ENCODE data around the gene CHD1L. TPM values are rescaled to one million over a fixed set of nuclear protein-coding genes. Genes with fewer than 3 reads are reported as not detected.
"Not testable (repeated sequence)": the region's sequence is repeated elsewhere in the genome, so short reads cannot be mapped to it uniquely, and the experiment has no call there.

CHD1L gene
- total RNA-seq, 2 experiments from 2014 or later = 56.1 to 69.2 TPM

- H3K4me1 Mint-ChIP-seq = peaks cover 6% of the 10 kb centered on the region
- H3K27me3 Mint-ChIP-seq = no peaks in the 10 kb centered on the region
- peak; percentile 47 for ATAC-seq
- peak; percentile 37 for DNase-seq
- H3K4me3 Mint-ChIP-seq = no peak overlapping the region
- intact Hi-C loops (cut with DNase I, micrococcal nuclease) = loop anchor here (1.0 to 10.0 kb wide), 6 partner anchors 117 to 621 kb away; no protein-coding TSS in a partner anchor
- H3K27ac Mint-ChIP-seq = no peak overlapping the region
- ChIA-PET CTCF (interaction anchor here (0.6 to 4.5 kb wide), 11 partner anchors 9 to 619 kb away, joined by 3 to 62 read pairs (median 4); no protein-coding TSS in a partner anchor), POLR2A (interaction anchor here (1.8 kb wide), 1 partner anchor 30 kb away, joined by 4 read pairs; no protein-coding TSS in a partner anchor)
- H3K9me3 Mint-ChIP-seq (ENCODE audit: low read depth) = no peaks in the 10 kb centered on the region
- H3K36me3 Mint-ChIP-seq (ENCODE audit: low read depth) = peaks cover 50% of the 10 kb centered on the region
Observed at GRCh38 chr1:147273409-147274336, 31.2 kb downstream of the CHD1L start.

DNA sequence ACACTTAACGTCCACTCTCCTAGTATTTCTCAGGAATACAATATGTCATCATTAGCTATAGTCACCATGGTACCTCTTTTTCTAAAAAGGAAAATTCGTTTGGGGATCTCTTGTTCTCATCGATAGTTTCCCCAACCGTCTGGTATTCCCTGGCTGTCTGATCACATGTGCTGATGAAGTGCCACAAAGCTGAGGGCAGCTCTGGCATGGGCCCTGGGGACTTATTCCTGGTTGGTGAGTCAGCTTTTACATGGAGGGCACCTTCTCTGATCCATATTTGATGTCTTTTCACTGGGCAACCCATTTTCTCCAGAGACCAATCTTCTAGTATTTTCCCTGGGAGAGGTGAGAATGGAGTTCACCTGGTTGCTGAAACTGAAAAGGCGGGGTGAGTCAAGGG, 39.5 kb downstream of the CHD1L start:
- peaks cover 48% of the 10 kb centered on the region for H3K36me3 Mint-ChIP-seq (ENCODE audit: low read depth)
- POLR2A ChIA-PET = no interaction called here
- ATAC-seq = no peak
- CTCF ChIA-PET = interaction anchor here (0.5 to 1.9 kb wide), 3 partner anchors 8 to 108 kb away, joined by 3 to 6 read pairs (median 4); partner anchors contain the start of gene CHD1L
- intact Hi-C loops (cut with DNase I, micrococcal nuclease) = no loop called here
- no peaks in the 10 kb centered on the region for H3K9me3 Mint-ChIP-seq (ENCODE audit: low read depth)
- no peak for DNase-seq
- no peak overlapping the region for H3K27ac Mint-ChIP-seq
- no peaks in the 10 kb centered on the region for H3K27me3 Mint-ChIP-seq
- H3K4me1 Mint-ChIP-seq = no peaks in the 10 kb centered on the region
- H3K4me3 Mint-ChIP-seq = no peak overlapping the region

DNA sequence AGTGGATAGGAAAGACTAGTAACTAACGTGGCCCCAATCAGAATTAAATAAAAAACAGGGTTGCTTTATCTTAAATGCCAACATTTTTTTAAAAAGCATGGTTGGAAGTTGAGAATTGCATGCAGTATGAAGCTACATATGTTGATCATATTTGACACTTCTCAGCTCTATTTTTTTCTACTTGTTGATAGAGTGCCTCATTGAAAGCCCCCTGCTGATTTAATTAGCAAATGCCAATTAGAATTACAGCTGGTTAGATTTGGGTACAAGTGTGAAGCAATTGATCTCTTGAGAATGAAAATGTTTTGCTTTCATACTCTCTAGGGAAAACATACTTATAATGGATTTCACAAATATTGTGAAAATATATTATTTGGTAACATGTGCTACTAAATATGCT, 40.5 kb downstream of the CHD1L start:
- intact Hi-C loops (cut with DNase I, micrococcal nuclease) = no loop called here
- Mint-ChIP-seq H3K27me3 (no peaks in the 10 kb centered on the region), H3K9me3 (ENCODE audit: low read depth) (no peaks in the 10 kb centered on the region), H3K4me3 (no peak overlapping the region), H3K27ac (no peak overlapping the region), H3K36me3 (ENCODE audit: low read depth) (peaks cover 51% of the 10 kb centered on the region), H3K4me1 (no peaks in the 10 kb centered on the region)
- no peak for DNase-seq
- ATAC-seq = no peak
- ChIA-PET POLR2A (no interaction called here), CTCF (interaction anchor here (1.9 kb wide), 1 partner anchor 10 kb away, joined by 6 read pairs; no protein-coding TSS in a partner anchor)

GRCh38 chr1:147287133-147287865, 44.8 kb downstream of the CHD1L start:
- intact Hi-C loops (cut with DNase I, micrococcal nuclease) = no loop called here
- no peak for DNase-seq
- Mint-ChIP-seq H3K4me1 (peaks cover 10% of the 10 kb centered on the region), H3K4me3 (no peak overlapping the region), H3K27ac (no peak overlapping the region), H3K9me3 (ENCODE audit: low read depth) (no peaks in the 10 kb centered on the region), H3K27me3 (no peaks in the 10 kb centered on the region), H3K36me3 (ENCODE audit: low read depth) (peaks cover 87% of the 10 kb centered on the region)
- no peak for ATAC-seq
- CTCF ChIA-PET = interaction anchor here (0.6 to 1.9 kb wide), 2 partner anchors 12 to 14 kb away, joined by 3 to 5 read pairs; no protein-coding TSS in a partner anchor
- POLR2A ChIA-PET = no interaction called here

GRCh38 chr1:147292012-147292411, 49.5 kb downstream of the CHD1L start:
- no peaks in the 10 kb centered on the region for H3K27me3 Mint-ChIP-seq
- H3K27ac Mint-ChIP-seq = peak overlapping the region; percentile 72
- H3K4me1 Mint-ChIP-seq = peaks cover 18% of the 10 kb centered on the region
- no peak for DNase-seq
- peaks cover 97% of the 10 kb centered on the region for H3K36me3 Mint-ChIP-seq (ENCODE audit: low read depth)
- peak; percentile 87 for ATAC-seq
- ChIA-PET CTCF (no interaction called here), POLR2A (interaction anchor here (2.0 kb wide), 1 partner anchor 208 kb away, joined by 4 read pairs; no protein-coding TSS in a partner anchor)
- intact Hi-C loops (cut with DNase I, micrococcal nuclease) = no loop called here
- no peak overlapping the region for H3K4me3 Mint-ChIP-seq
- H3K9me3 Mint-ChIP-seq (ENCODE audit: low read depth) = peaks cover 6% of the 10 kb centered on the region

DNA sequence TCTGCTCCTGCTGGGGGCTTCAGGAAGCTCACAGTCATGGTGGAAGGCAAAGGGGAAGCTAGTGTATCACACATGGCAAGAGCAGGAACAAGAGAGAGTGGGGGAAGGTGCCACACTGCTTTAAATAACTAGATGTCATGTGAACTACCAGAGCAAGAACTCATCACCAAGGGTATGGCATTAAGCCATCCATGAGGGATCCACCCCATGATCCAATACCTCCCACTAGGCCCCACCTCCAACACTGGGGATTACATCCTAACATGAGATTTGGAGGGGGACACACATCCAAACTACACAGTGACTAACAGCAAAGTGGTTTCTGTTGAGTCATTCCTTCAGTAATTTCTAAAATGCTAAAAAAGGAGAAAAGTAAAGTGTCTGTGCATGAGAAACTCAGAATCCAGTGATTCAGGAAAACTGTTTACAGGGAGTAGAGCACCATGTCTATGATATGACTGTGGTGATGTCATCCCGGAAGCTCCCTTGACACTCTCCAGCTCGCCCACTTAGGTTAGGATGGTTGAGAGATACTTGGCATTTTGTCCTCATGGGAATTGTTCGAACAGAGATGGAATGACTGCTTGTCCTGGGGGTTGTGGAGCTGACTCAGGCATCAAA, 50.3 kb downstream of the CHD1L start:
- ChIA-PET CTCF (interaction anchor here (0.5 kb wide), 1 partner anchor 96 kb away, joined by 3 read pairs; no protein-coding TSS in a partner anchor), POLR2A (interaction anchor here (2.0 kb wide), 1 partner anchor 208 kb away, joined by 4 read pairs; no protein-coding TSS in a partner anchor)
- DNase-seq (no peak), ATAC-seq (peak; percentile 63)
- peak overlapping the region; percentile 72 for H3K27ac Mint-ChIP-seq
- peaks cover 18% of the 10 kb centered on the region for H3K4me1 Mint-ChIP-seq
- intact Hi-C loops (cut with DNase I, micrococcal nuclease) = no loop called here
- peaks cover 97% of the 10 kb centered on the region for H3K36me3 Mint-ChIP-seq (ENCODE audit: low read depth)
- H3K4me3 Mint-ChIP-seq = no peak overlapping the region
- peaks cover 9% of the 10 kb centered on the region for H3K9me3 Mint-ChIP-seq (ENCODE audit: low read depth)
- no peaks in the 10 kb centered on the region for H3K27me3 Mint-ChIP-seq

DNA sequence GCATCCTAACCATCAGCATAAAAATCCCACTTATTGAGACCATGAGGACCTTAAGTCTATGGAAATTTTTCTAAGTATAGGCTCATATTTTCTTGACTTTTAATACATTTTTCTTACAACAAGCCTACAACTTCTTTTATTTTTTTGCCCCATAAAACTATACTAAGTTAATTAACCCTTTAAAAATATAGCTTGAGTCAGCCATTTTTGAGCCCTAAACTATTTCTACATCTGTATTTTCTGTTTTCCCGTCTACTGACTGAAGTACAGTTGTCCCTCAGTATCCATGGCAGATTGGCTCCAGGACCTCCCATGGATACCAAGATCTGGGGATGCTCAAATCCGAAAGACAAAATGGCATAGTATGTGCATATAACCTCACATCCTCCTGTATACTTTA, 55.0 kb downstream of the CHD1L start:
- ChIA-PET POLR2A (no interaction called here), CTCF (no interaction called here)
- peaks cover 6% of the 10 kb centered on the region for H3K4me1 Mint-ChIP-seq
- H3K9me3 Mint-ChIP-seq (ENCODE audit: low read depth) = peaks cover 32% of the 10 kb centered on the region
- H3K27ac Mint-ChIP-seq = no peak overlapping the region
- intact Hi-C loops (cut with DNase I, micrococcal nuclease) = no loop called here
- H3K36me3 Mint-ChIP-seq (ENCODE audit: low read depth) = peaks cover 73% of the 10 kb centered on the region
- no peak for ATAC-seq
- no peak for DNase-seq
- no peak overlapping the region for H3K4me3 Mint-ChIP-seq
- H3K27me3 Mint-ChIP-seq = no peaks in the 10 kb centered on the region

DNA sequence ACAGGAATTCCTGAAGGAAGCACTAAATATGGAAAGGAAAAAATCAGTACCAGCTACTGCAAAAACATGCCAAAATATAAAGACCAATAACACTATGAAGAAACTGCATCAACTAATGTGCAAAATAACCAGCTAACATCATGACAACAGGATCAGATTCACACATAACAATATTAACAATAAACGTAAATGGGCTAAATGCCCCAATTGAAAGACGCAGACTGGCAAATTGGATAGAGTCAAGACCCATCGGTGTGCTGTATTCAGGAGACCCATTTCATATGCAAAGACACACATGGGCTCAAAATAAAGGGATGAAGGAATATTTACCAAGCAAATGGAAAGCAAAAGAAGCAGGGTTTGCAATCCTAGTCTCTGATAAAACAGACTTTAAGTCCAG, 63.3 kb downstream of the CHD1L start:
- peaks cover 54% of the 10 kb centered on the region for H3K9me3 Mint-ChIP-seq (ENCODE audit: low read depth)
- H3K27ac Mint-ChIP-seq; H3K4me1 Mint-ChIP-seq; intact Hi-C loops (cut with DNase I, micrococcal nuclease); DNase-seq; POLR2A ChIA-PET; H3K4me3 Mint-ChIP-seq; H3K27me3 Mint-ChIP-seq; ATAC-seq; H3K36me3 Mint-ChIP-seq (ENCODE audit: low read depth); CTCF ChIA-PET: not testable (repeated sequence)

- Mint-ChIP-seq H3K4me3 (no peak overlapping the region), H3K9me3 (ENCODE audit: low read depth) (no peaks in the 10 kb centered on the region), H3K36me3 (ENCODE audit: low read depth) (no peaks in the 10 kb centered on the region), H3K27ac (no peak overlapping the region), H3K27me3 (no peaks in the 10 kb centered on the region), H3K4me1 (no peaks in the 10 kb centered on the region)
- DNase-seq (no peak), ATAC-seq (no peak)
- CTCF ChIA-PET = no interaction called here
- POLR2A ChIA-PET = no interaction called here
- intact Hi-C loops (cut with DNase I, micrococcal nuclease) = no loop called here
Observed at GRCh38 chr1:147316968-147317367, 74.5 kb downstream of the CHD1L start.

GRCh38 chr1:147326933-147327687, 84.6 kb downstream of the CHD1L start:
- DNase-seq; ATAC-seq; intact Hi-C loops (cut with DNase I, micrococcal nuclease); CTCF ChIA-PET; H3K27ac Mint-ChIP-seq; H3K4me3 Mint-ChIP-seq; H3K36me3 Mint-ChIP-seq (ENCODE audit: low read depth); POLR2A ChIA-PET; H3K4me1 Mint-ChIP-seq; H3K9me3 Mint-ChIP-seq (ENCODE audit: low read depth): not testable (repeated sequence)
- H3K27me3 Mint-ChIP-seq = peaks cover 13% of the 10 kb centered on the region

GRCh38 chr1:147334292-147334691, 91.8 kb downstream of the CHD1L start:
- no peak overlapping the region for H3K27ac Mint-ChIP-seq
- no peaks in the 10 kb centered on the region for H3K36me3 Mint-ChIP-seq (ENCODE audit: low read depth)
- DNase-seq (no peak), ATAC-seq (no peak)
- H3K9me3 Mint-ChIP-seq (ENCODE audit: low read depth) = no peaks in the 10 kb centered on the region
- no peak overlapping the region for H3K4me3 Mint-ChIP-seq
- peaks cover 18% of the 10 kb centered on the region for H3K27me3 Mint-ChIP-seq
- ChIA-PET CTCF (no interaction called here), POLR2A (no interaction called here)
- intact Hi-C loops (cut with DNase I, micrococcal nuclease) = no loop called here
- no peaks in the 10 kb centered on the region for H3K4me1 Mint-ChIP-seq
